Measurements from ENCODE around the gene PRG3.

GRCh38 chr11:57364851-57365660 is 15.9 kb downstream of the PRG3 start:
- TF ChIP-seq CTCF (IDR thresholded peaks at IDR 0.05) (no peak), POLR2A (IDR thresholded peaks at IDR 0.05) (no peak)
